Measurements from ENCODE around the gene RFWD3. TPM values are rescaled to one million over a fixed set of nuclear protein-coding genes. Genes with fewer than 3 reads are reported as not detected.
A peak's percentile ranks its signal among the peaks of the same experiment; 100 is the strongest.

The RFWD3 gene
- total and polyA plus RNA-seq, 2 donors (not counting 1 experiment from before 2014, with no cell fraction given): 12.9 to 15.2 TPM

DNA sequence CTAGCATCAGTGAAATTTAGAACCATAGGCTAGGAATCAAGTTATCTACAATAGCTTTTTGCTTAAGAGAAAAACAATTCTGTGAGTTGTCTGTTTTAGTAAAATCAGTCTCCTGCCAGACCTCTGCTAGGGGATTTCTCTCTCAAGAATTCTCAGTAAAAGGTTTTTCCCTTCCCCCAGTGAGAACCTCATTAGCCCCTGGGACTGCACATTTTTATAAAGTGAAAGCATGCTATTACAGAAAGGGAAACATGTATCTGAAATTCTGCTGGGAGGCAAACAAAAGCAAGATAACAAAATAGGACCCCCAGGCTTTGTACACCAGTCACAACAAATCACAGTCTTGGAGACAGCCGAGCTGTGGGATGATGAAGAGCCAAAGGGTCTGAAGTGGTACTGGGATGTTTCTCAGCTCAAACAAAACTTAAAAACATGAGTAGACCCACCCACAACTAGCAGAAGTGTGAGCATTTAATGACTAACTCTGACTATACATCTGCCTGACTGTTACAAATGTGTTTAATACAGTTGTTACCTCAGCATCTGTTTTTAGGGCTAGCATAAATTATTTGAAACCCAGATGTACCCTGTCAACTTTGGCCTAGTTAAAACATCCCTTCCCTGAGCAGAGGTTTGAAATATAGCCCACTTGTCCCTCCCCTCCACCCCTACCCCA lies 39.8 kb downstream of the RFWD3 start:
- peak; percentile 32 to 55 for DNase-seq (ENCODE audit: low read depth in 2 of 2)
- peaks cover 13% of the 10 kb centered on the region for H3K36me3 ChIP-seq (ENCODE audit: control insufficient read depth, insufficient read depth, low read length)

DNA sequence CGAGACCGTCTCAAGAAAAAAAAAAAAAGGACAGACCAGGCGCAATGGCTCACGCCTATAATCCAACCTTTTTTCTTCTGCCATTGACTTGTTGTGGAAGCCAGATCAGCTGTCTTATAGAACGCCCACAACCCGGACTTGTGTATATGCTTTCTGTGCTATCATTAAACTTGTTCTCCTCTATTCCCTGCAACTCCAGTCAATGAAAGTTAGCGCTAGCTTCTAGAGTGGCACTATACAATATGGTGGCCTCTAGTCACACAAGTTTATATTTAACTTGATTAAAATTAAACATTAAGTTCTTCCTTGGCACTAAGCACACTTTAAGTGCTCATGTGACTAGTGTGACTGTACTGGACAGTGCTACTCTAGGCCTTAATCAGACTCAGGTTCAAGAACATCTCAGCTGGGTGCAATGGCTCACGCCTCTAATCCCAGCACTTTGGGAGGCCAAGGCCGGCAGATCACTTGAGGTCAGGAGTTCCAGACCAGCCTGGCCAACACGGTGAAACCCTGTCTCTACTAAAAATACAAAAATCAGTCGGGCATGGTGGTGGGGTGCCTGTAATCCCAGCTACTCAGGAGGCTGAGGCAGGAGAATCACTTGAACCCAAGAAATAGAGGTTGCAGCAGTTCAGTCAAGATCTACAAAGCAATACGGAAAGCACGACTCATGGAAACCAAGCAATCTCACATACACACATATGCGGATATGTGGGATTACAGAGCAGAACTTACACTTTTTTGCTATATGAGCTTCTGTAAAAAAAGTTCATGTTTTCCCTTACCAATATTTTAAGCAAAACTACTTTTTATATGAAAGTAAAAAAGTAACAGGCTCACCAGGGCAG lies 41.0 kb downstream of the RFWD3 start:
- DNase-seq (ENCODE audit: low read depth in 2 of 2): no peak
- Histone ChIP-seq H3K27ac (ENCODE audit: insufficient read depth, low read length) (no peak overlapping the region), H3K4me3 (replicated peaks in 1 of 4; ENCODE audit: control extremely low read depth in 1 of 4, insufficient read depth in 1 of 4, low read depth in 3 of 4, low read length in 4 of 4) (no peak overlapping the region), H2AFZ (ENCODE audit: low read length) (no peak overlapping the region), H3K79me2 (ENCODE audit: control insufficient read depth, insufficient read depth, low read length) (no peaks in the 10 kb centered on the region), H3K4me2 (ENCODE audit: extremely low read depth, insufficient read depth, low read length) (no peak overlapping the region), H3K36me3 (ENCODE audit: control insufficient read depth, insufficient read depth, low read length) (peaks cover 12% of the 10 kb centered on the region), H4K20me1 (ENCODE audit: control insufficient read depth, extremely low read depth, insufficient read depth, low read length) (no peaks in the 10 kb centered on the region), H3K9me3 (ENCODE audit: control insufficient read depth, insufficient read depth, low read depth, low read length) (no peaks in the 10 kb centered on the region), H3K9ac (ENCODE audit: insufficient read depth, low read length) (no peak overlapping the region), H3K27me3 (ENCODE audit: control insufficient read depth, insufficient read depth, low read length) (no peaks in the 10 kb centered on the region), H3K4me1 (ENCODE audit: control insufficient read depth, extremely low read depth, insufficient read depth, low read length) (peaks cover 5% of the 10 kb centered on the region)
- TF ChIP-seq, protein P1, sequence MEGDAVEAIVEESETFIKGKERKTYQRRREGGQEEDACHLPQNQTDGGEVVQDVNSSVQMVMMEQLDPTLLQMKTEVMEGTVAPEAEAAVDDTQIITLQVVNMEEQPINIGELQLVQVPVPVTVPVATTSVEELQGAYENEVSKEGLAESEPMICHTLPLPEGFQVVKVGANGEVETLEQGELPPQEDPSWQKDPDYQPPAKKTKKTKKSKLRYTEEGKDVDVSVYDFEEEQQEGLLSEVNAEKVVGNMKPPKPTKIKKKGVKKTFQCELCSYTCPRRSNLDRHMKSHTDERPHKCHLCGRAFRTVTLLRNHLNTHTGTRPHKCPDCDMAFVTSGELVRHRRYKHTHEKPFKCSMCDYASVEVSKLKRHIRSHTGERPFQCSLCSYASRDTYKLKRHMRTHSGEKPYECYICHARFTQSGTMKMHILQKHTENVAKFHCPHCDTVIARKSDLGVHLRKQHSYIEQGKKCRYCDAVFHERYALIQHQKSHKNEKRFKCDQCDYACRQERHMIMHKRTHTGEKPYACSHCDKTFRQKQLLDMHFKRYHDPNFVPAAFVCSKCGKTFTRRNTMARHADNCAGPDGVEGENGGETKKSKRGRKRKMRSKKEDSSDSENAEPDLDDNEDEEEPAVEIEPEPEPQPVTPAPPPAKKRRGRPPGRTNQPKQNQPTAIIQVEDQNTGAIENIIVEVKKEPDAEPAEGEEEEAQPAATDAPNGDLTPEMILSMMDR (conservative IDR thresholded peaks at IDR 0.05 in 1 of 2, IDR thresholded peaks at IDR 0.05 in 1 of 2; ENCODE audit: low read depth in 1 of 2, low read length in 2 of 2): no peak
- TF ChIP-seq EZH2 (IDR thresholded peaks at IDR 0.05; ENCODE audit: low read length, missing control alignments): no peak

More for the DNA sequence above, 39.8 kb downstream of the RFWD3 start:
- H4K20me1 ChIP-seq (ENCODE audit: control insufficient read depth, extremely low read depth, insufficient read depth, low read length): no peaks in the 10 kb centered on the region
- H3K4me2 ChIP-seq (ENCODE audit: extremely low read depth, insufficient read depth, low read length): no peak overlapping the region
- H3K27ac ChIP-seq (ENCODE audit: insufficient read depth, low read length): no peak overlapping the region
- H3K27me3 ChIP-seq (ENCODE audit: control insufficient read depth, insufficient read depth, low read length): no peaks in the 10 kb centered on the region
- TF ChIP-seq, protein P1 (conservative IDR thresholded peaks at IDR 0.05 in 1 of 2, IDR thresholded peaks at IDR 0.05 in 1 of 2; ENCODE audit: low read depth in 1 of 2, low read length in 2 of 2): no peak
- TF ChIP-seq EZH2 (IDR thresholded peaks at IDR 0.05; ENCODE audit: low read length, missing control alignments): no peak
- H3K9ac ChIP-seq (ENCODE audit: insufficient read depth, low read length): no peak overlapping the region
- H3K4me1 ChIP-seq (ENCODE audit: control insufficient read depth, extremely low read depth, insufficient read depth, low read length): peaks cover 5% of the 10 kb centered on the region
- H2AFZ ChIP-seq (ENCODE audit: low read length): no peak overlapping the region
- no peaks in the 10 kb centered on the region for H3K9me3 ChIP-seq (ENCODE audit: control insufficient read depth, insufficient read depth, low read depth, low read length)
- no peak overlapping the region for H3K4me3 ChIP-seq (replicated peaks in 1 of 4; ENCODE audit: control extremely low read depth in 1 of 4, insufficient read depth in 1 of 4, low read depth in 3 of 4, low read length in 4 of 4)
- no peaks in the 10 kb centered on the region for H3K79me2 ChIP-seq (ENCODE audit: control insufficient read depth, insufficient read depth, low read length)

DNA sequence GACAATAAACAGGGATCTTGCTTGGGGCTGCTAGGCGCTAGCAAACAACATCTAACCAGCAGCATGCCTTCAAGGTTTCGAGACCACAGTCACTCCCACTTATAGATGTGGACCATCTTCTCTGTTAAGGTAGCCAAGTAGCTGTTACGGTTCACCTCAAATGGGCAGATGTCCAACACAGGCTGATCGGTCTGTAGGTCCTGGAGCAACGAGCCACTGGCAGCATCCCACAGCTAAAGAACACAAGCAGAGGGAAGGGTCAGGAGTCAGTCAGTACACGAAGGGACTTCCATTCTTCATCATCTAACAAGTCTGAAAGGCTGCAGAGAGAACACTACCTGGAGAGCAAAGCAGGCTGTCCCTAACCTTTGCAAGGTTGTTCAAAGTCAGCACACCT lies 42.8 kb downstream of the RFWD3 start:
- no peaks in the 10 kb centered on the region for H4K20me1 ChIP-seq (ENCODE audit: control insufficient read depth, extremely low read depth, insufficient read depth, low read length)
- H3K27me3 ChIP-seq (ENCODE audit: control insufficient read depth, insufficient read depth, low read length): no peaks in the 10 kb centered on the region
- no peak overlapping the region for H3K4me2 ChIP-seq (ENCODE audit: extremely low read depth, insufficient read depth, low read length)
- H3K4me3 ChIP-seq (replicated peaks in 1 of 4; ENCODE audit: control extremely low read depth in 1 of 4, insufficient read depth in 1 of 4, low read depth in 3 of 4, low read length in 4 of 4): no peak overlapping the region
- no peak for TF ChIP-seq EZH2 (IDR thresholded peaks at IDR 0.05; ENCODE audit: low read length, missing control alignments)
- TF ChIP-seq, protein P1 (conservative IDR thresholded peaks at IDR 0.05 in 1 of 2, IDR thresholded peaks at IDR 0.05 in 1 of 2; ENCODE audit: low read depth in 1 of 2, low read length in 2 of 2): no peak
- no peaks in the 10 kb centered on the region for H3K79me2 ChIP-seq (ENCODE audit: control insufficient read depth, insufficient read depth, low read length)
- no peaks in the 10 kb centered on the region for H3K9me3 ChIP-seq (ENCODE audit: control insufficient read depth, insufficient read depth, low read depth, low read length)
- peaks cover 10% of the 10 kb centered on the region for H3K36me3 ChIP-seq (ENCODE audit: control insufficient read depth, insufficient read depth, low read length)
- DNase-seq (ENCODE audit: low read depth in 2 of 2): no peak
- no peak overlapping the region for H3K27ac ChIP-seq (ENCODE audit: insufficient read depth, low read length)
- no peak overlapping the region for H3K9ac ChIP-seq (ENCODE audit: insufficient read depth, low read length)
- peaks cover 5% of the 10 kb centered on the region for H3K4me1 ChIP-seq (ENCODE audit: control insufficient read depth, extremely low read depth, insufficient read depth, low read length)
- H2AFZ ChIP-seq (ENCODE audit: low read length): no peak overlapping the region
